HEK293 (cell line): ENCODE measurements around the gene TMEM212.
A peak's percentile ranks its signal among the peaks of the same experiment; 100 is the strongest.

ENCODE experiments used
- GLI2 ChIP-seq: fragments of 450-650 bp; formaldehyde crosslinking; IDR thresholded peaks from 2 replicates; pipeline ENCODE4; 2017; ENCODE audit warnings: missing biosample characterization, missing genetic modification characterization, low read depth, borderline replicate concordance
- KLF1 ChIP-seq: fragments of 450-650 bp; formaldehyde crosslinking; IDR thresholded peaks from 2 replicates; pipeline ENCODE4 v1.5.1; 2016; ENCODE audit warnings: missing biosample characterization, missing genetic modification characterization
- SALL2 ChIP-seq: fragments of 450-650 bp; formaldehyde crosslinking; IDR thresholded peaks from 2 replicates; pipeline ENCODE4 v1.5.0; 2017; ENCODE audit warnings: missing biosample characterization, mild to moderate bottlenecking, missing genetic modification characterization, borderline replicate concordance
- ZBTB1 ChIP-seq: fragments of 450-650 bp; formaldehyde crosslinking; IDR thresholded peaks from 2 replicates; pipeline ENCODE4 v1.5.1; 2016; ENCODE audit warnings: missing biosample characterization, missing genetic modification characterization
- ZBTB17 ChIP-seq: fragments of 450-650 bp; formaldehyde crosslinking; IDR thresholded peaks from 2 replicates; pipeline ENCODE4 v1.5.1; 2016; ENCODE audit warnings: missing biosample characterization, missing genetic modification characterization
- ZNF132 ChIP-seq: fragments of 450-650 bp; formaldehyde crosslinking; IDR thresholded peaks from 2 replicates; pipeline ENCODE4 v1.5.1; 2017; ENCODE audit warnings: missing biosample characterization, missing genetic modification characterization, borderline replicate concordance
- ZNF174 ChIP-seq: fragments of 450-650 bp; formaldehyde crosslinking; IDR thresholded peaks from 2 replicates; pipeline ENCODE4 v1.5.0; 2017; ENCODE audit warnings: missing biosample characterization, mild to moderate bottlenecking, missing genetic modification characterization
- ZNF184 ChIP-seq: fragments of 450-650 bp; IDR thresholded peaks from 2 replicates; pipeline ENCODE4 v1.5.1; 2018; ENCODE audit warnings: missing biosample characterization, mild to moderate bottlenecking, missing genetic modification characterization
- ZNF214 ChIP-seq: fragments of 450-650 bp; formaldehyde crosslinking; IDR thresholded peaks from 2 replicates; pipeline ENCODE4 v1.5.1; 2017; ENCODE audit warnings: missing biosample characterization, mild to moderate bottlenecking, missing genetic modification characterization, borderline replicate concordance
- ZNF248 ChIP-seq: fragments of 450-650 bp; formaldehyde crosslinking; IDR thresholded peaks from 2 replicates; pipeline ENCODE4 v1.5.1; 2017; ENCODE audit warnings: missing biosample characterization, missing genetic modification characterization
- ZNF302 ChIP-seq: fragments of 450-650 bp; formaldehyde crosslinking; IDR thresholded peaks from 2 replicates; pipeline ENCODE4 v1.5.1; 2016; ENCODE audit warnings: missing biosample characterization, missing genetic modification characterization, low read depth
- ZNF324 ChIP-seq: fragments of 450-650 bp; formaldehyde crosslinking; IDR thresholded peaks from 2 replicates; pipeline ENCODE4 v1.5.1; 2016; ENCODE audit warnings: missing biosample characterization, missing genetic modification characterization
- ZNF473 ChIP-seq: fragments of 450-650 bp; formaldehyde crosslinking; IDR thresholded peaks from 2 replicates; pipeline ENCODE4 v1.5.1; 2017; ENCODE audit warnings: missing biosample characterization, missing genetic modification characterization
- ZNF529 ChIP-seq: fragments of 450-650 bp; formaldehyde crosslinking; IDR thresholded peaks from 2 replicates; pipeline ENCODE4 v1.5.1; 2017; ENCODE audit warnings: missing genetic modification characterization, missing biosample characterization; ENCODE audit not compliant: insufficient replicate concordance
- ZNF544 ChIP-seq: fragments of 450-650 bp; formaldehyde crosslinking; IDR thresholded peaks from 2 replicates; pipeline ENCODE4 v1.5.0; 2017; ENCODE audit warnings: missing biosample characterization, missing genetic modification characterization
- ZNF585B ChIP-seq: fragments of 450-650 bp; formaldehyde crosslinking; IDR thresholded peaks from 2 replicates; pipeline ENCODE4 v1.5.1; 2016; ENCODE audit warnings: missing biosample characterization, missing genetic modification characterization
- ZNF629 ChIP-seq: fragments of 450-650 bp; formaldehyde crosslinking; IDR thresholded peaks from 2 replicates; pipeline ENCODE4 v1.5.1; 2017; ENCODE audit warnings: missing biosample characterization, missing genetic modification characterization
- ZNF654 ChIP-seq: fragments of 450-650 bp; formaldehyde crosslinking; IDR thresholded peaks from 2 replicates; pipeline ENCODE4 v1.5.1; 2016; ENCODE audit warnings: low read depth, missing biosample characterization, missing genetic modification characterization
- ZNF843 ChIP-seq: fragments of 450-650 bp; formaldehyde crosslinking; IDR thresholded peaks from 2 replicates; pipeline ENCODE4 v1.5.1; 2016; ENCODE audit warnings: missing biosample characterization, missing genetic modification characterization
- TF ChIP-seq, protein P1 (sequence below): fragments of 450-650 bp; formaldehyde crosslinking; IDR thresholded peaks from 2 replicates; pipeline ENCODE4 v1.5.1; 2017; ENCODE audit warnings: missing biosample characterization, mild to moderate bottlenecking, missing genetic modification characterization, moderate library complexity
- TF ChIP-seq, protein P2 (sequence below): fragments of 450-650 bp; IDR thresholded peaks from 2 replicates; pipeline ENCODE4 v1.5.1; 2018; ENCODE audit warnings: missing biosample characterization, mild to moderate bottlenecking, missing genetic modification characterization
- TF ChIP-seq, protein P3 (sequence below): fragments of 450-650 bp; formaldehyde crosslinking; IDR thresholded peaks from 2 replicates; pipeline ENCODE4 v1.5.1; 2016; ENCODE audit warnings: missing biosample characterization, missing genetic modification characterization
- TF ChIP-seq, protein P4 (sequence below): fragments of 450-650 bp; formaldehyde crosslinking; IDR thresholded peaks from 2 replicates; pipeline ENCODE4 v1.5.1; 2016; ENCODE audit warnings: missing biosample characterization, missing genetic modification characterization
- TF ChIP-seq, protein P5 (sequence below): fragments of 450-650 bp; formaldehyde crosslinking; IDR thresholded peaks from 2 replicates; pipeline ENCODE4 v1.5.1; 2016; ENCODE audit warnings: missing biosample characterization, missing genetic modification characterization
- TF ChIP-seq, protein P6 (sequence below): fragments of 450-650 bp; formaldehyde crosslinking; IDR thresholded peaks from 2 replicates; pipeline ENCODE4 v1.5.1; 2016; ENCODE audit warnings: missing biosample characterization, missing genetic modification characterization

Gene TMEM212

DNA sequence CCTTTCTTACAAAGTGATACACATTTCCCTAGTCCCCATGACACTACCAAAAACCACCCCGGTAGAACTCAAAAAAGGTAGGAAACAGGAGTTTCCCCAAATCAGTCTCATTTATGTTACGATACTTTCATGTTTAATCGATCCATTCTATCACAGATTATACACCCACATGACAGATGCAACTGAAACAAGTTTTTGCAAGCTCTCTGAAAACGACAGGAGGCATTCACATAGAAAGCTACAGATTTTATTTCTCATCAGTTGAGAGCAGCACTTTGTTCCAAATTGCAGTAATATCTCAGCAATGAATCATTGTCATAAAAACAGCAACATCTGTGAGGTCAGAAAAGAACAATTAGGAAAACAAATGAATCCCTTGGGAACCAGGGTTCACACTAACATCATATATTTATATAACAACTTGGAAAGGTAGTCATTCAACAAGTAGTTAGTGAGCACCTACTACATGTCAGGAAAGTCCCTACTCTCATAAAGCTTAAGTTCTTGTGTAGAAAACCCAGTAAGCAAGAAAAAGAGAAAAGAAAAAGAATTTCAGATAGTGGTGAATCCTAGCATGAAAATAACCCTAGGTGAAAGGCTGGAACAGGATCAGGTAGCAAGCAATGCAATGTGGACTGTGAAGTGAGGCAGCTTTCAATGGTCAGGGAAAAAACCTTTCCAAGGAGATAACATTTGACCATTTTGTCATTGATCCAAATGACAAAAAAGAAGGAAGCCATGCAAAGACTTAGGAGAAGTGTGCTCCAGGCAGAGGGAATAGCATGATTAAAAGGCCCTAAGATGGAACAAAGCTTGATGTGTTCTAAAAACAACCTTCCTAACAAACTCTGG is 41.2 kb upstream of the TMEM212 start (continued):
- peak; percentile 91 for TF ChIP-seq GLI2 (tag by site-specific recombination)
- TF ChIP-seq ZNF248 (tag by site-specific recombination), result no peak
- no peak for TF ChIP-seq SALL2 (tag by site-specific recombination)
- TF ChIP-seq ZNF529 (tag by site-specific recombination), result no peak
- peak; percentile 66 for TF ChIP-seq ZBTB17 (tag by site-specific recombination)
- no peak for TF ChIP-seq ZNF544
- TF ChIP-seq, protein P1, sequence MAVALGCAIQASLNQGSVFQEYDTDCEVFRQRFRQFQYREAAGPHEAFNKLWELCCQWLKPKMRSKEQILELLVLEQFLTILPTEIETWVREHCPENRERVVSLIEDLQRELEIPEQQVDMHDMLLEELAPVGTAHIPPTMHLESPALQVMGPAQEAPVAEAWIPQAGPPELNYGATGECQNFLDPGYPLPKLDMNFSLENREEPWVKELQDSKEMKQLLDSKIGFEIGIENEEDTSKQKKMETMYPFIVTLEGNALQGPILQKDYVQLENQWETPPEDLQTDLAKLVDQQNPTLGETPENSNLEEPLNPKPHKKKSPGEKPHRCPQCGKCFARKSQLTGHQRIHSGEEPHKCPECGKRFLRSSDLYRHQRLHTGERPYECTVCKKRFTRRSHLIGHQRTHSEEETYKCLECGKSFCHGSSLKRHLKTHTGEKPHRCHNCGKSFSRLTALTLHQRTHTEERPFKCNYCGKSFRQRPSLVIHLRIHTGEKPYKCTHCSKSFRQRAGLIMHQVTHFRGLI (tag by site-specific recombination), result no peak
- no peak for TF ChIP-seq ZNF585B (tag by site-specific recombination)
- no peak for TF ChIP-seq ZNF324 (tag by site-specific recombination)
- no peak for TF ChIP-seq KLF1 (tag by site-specific recombination)
- TF ChIP-seq ZBTB1 (tag by site-specific recombination), result peak; percentile 96
- TF ChIP-seq ZNF843 (tag by site-specific recombination), result 0 out of 2 replicates have a peak, but pooled peaks have one; percentile 55
- TF ChIP-seq, protein P2, sequence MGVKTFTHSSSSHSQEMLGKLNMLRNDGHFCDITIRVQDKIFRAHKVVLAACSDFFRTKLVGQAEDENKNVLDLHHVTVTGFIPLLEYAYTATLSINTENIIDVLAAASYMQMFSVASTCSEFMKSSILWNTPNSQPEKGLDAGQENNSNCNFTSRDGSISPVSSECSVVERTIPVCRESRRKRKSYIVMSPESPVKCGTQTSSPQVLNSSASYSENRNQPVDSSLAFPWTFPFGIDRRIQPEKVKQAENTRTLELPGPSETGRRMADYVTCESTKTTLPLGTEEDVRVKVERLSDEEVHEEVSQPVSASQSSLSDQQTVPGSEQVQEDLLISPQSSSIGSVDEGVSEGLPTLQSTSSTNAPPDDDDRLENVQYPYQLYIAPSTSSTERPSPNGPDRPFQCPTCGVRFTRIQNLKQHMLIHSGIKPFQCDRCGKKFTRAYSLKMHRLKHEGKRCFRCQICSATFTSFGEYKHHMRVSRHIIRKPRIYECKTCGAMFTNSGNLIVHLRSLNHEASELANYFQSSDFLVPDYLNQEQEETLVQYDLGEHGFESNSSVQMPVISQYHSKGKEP, result 0 out of 2 replicates have a peak, but pooled peaks have one; percentile 33
- no peak for TF ChIP-seq ZNF174 (tag by site-specific recombination)
- TF ChIP-seq ZNF629 (tag by site-specific recombination), result peak; percentile 97
- TF ChIP-seq, protein P3, sequence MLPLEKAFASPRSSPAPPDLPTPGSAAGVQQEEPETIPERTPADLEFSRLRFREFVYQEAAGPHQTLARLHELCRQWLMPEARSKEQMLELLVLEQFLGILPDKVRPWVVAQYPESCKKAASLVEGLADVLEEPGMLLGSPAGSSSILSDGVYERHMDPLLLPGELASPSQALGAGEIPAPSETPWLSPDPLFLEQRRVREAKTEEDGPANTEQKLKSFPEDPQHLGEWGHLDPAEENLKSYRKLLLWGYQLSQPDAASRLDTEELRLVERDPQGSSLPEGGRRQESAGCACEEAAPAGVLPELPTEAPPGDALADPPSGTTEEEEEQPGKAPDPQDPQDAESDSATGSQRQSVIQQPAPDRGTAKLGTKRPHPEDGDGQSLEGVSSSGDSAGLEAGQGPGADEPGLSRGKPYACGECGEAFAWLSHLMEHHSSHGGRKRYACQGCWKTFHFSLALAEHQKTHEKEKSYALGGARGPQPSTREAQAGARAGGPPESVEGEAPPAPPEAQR (tag by site-specific recombination), result no peak
- no peak for TF ChIP-seq ZNF302
- TF ChIP-seq, protein P4, sequence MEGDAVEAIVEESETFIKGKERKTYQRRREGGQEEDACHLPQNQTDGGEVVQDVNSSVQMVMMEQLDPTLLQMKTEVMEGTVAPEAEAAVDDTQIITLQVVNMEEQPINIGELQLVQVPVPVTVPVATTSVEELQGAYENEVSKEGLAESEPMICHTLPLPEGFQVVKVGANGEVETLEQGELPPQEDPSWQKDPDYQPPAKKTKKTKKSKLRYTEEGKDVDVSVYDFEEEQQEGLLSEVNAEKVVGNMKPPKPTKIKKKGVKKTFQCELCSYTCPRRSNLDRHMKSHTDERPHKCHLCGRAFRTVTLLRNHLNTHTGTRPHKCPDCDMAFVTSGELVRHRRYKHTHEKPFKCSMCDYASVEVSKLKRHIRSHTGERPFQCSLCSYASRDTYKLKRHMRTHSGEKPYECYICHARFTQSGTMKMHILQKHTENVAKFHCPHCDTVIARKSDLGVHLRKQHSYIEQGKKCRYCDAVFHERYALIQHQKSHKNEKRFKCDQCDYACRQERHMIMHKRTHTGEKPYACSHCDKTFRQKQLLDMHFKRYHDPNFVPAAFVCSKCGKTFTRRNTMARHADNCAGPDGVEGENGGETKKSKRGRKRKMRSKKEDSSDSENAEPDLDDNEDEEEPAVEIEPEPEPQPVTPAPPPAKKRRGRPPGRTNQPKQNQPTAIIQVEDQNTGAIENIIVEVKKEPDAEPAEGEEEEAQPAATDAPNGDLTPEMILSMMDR (tag by site-specific recombination), result no peak
- TF ChIP-seq, protein P5, sequence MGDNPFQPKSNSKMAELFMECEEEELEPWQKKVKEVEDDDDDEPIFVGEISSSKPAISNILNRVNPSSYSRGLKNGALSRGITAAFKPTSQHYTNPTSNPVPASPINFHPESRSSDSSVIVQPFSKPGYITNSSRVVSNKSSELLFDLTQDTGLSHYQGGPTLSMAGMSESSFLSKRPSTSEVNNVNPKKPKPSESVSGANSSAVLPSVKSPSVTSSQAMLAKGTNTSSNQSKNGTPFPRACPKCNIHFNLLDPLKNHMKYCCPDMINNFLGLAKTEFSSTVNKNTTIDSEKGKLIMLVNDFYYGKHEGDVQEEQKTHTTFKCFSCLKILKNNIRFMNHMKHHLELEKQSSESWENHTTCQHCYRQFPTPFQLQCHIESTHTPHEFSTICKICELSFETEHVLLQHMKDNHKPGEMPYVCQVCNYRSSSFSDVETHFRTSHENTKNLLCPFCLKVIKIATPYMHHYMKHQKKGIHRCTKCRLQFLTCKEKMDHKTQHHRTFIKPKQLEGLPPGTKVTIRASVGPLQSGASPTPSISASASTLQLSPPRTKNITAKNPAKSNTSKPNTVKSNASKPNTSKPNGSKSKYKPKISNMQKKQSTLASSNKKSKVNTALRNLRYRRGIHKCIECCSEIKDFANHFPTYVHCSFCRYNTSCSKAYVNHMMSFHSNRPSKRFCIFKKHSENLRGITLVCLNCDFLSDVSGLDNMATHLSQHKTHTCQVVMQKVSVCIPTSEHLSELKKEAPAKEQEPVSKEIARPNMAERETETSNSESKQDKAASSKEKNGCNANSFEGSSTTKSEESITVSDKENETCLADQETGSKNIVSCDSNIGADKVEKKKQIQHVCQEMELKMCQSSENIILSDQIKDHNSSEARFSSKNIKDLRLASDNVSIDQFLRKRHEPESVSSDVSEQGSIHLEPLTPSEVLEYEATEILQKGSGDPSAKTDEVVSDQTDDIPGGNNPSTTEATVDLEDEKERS (tag by site-specific recombination), result no peak
- TF ChIP-seq ZNF654 (tag by site-specific recombination), result no peak
- no peak for TF ChIP-seq ZNF214 (tag by site-specific recombination)
- no peak for TF ChIP-seq ZNF132 (tag by site-specific recombination)
- TF ChIP-seq, protein P6, sequence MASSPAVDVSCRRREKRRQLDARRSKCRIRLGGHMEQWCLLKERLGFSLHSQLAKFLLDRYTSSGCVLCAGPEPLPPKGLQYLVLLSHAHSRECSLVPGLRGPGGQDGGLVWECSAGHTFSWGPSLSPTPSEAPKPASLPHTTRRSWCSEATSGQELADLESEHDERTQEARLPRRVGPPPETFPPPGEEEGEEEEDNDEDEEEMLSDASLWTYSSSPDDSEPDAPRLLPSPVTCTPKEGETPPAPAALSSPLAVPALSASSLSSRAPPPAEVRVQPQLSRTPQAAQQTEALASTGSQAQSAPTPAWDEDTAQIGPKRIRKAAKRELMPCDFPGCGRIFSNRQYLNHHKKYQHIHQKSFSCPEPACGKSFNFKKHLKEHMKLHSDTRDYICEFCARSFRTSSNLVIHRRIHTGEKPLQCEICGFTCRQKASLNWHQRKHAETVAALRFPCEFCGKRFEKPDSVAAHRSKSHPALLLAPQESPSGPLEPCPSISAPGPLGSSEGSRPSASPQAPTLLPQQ (tag by site-specific recombination), result no peak
- TF ChIP-seq ZNF184, result no peak
- TF ChIP-seq ZNF473, result no peak
- TF ChIP-seq, all 188 proteins: peak for 42
